WTC11 (cell line): ENCODE data around the gene USP10. TPM values are rescaled to one million over a fixed set of nuclear protein-coding genes. Genes with fewer than 3 reads are reported as not detected.

Experiments
- ATAC-seq: fragments of 200-7000 bp; cut with Tn5 transposase; 2 replicates; pipeline ENCODE4 v1.10.0; 2021; ENCODE audit warnings: mild to moderate bottlenecking, moderate library complexity
- CTCF ChIA-PET: fragments of 300-600 bp; sonication (Branson Sonifier 250); formaldehyde crosslinking; loops from one replicate; lab custom pipeline; 2021; ENCODE audit warnings: antibody characterized with exemption; lab: Charles Lee
- POLR2A ChIA-PET: fragments of 350-600 bp; sonication (Branson Sonifier 250); formaldehyde crosslinking; loops from one replicate; lab custom pipeline; 2021; ENCODE audit warnings: antibody characterized with exemption; lab: Charles Lee
- DNase-seq: peaks from one replicate; pipeline ENCODE4 v3.0.0; 2021; ENCODE audit warnings: low spot score
- H3K27ac Mint-ChIP-seq: 2 replicates; pipeline ENCODE4 v1.8.0; 2021; ENCODE audit warnings: mixed read lengths
- H3K27me3 Mint-ChIP-seq: 2 replicates; pipeline ENCODE4 v1.8.0; 2021; ENCODE audit warnings: low read depth, mild to moderate bottlenecking, moderate library complexity, mixed read lengths
- H3K36me3 Mint-ChIP-seq: 2 replicates; pipeline ENCODE4 v1.8.0; 2021; ENCODE audit warnings: mixed read lengths
- H3K4me1 Mint-ChIP-seq: 2 replicates; pipeline ENCODE4 v1.8.0; 2022; ENCODE audit warnings: mixed read lengths
- H3K4me3 Mint-ChIP-seq: 2 replicates; pipeline ENCODE4 v1.8.0; 2021; ENCODE audit warnings: mild to moderate bottlenecking, moderate library complexity, mixed read lengths
- H3K9me3 Mint-ChIP-seq: 2 replicates; pipeline ENCODE4 v1.8.0; 2021; ENCODE audit warnings: mixed read lengths
- ATF1 ChIP-seq: sonication (generic); formaldehyde crosslinking; IDR thresholded peaks from 2 replicates; pipeline ENCODE4 v1.8.1; 2023; ENCODE audit warnings: mild to moderate bottlenecking, moderate library complexity, missing genetic modification reagents
- CTCF ChIP-seq: fragments of 200-600 bp; IDR thresholded peaks from 2 replicates; pipeline ENCODE4 v1.8.0; 2022; ENCODE audit warnings: antibody characterized with exemption
- EMX1 ChIP-seq: fragments of 250-450 bp; sonication (Bioruptor Pico); IDR thresholded peaks from 2 replicates; pipeline ENCODE4 v1.8.0; 2021; ENCODE audit warnings: mild to moderate bottlenecking
- ETV6 ChIP-seq: sonication (generic); formaldehyde crosslinking; IDR thresholded peaks from 2 replicates; pipeline ENCODE4 v1.8.1; 2022; ENCODE audit warnings: mild to moderate bottlenecking, missing genetic modification reagents
- KAT7 ChIP-seq: sonication (generic); formaldehyde crosslinking; IDR thresholded peaks from 2 replicates; pipeline ENCODE4 v1.8.1; 2023; ENCODE audit warnings: missing genetic modification reagents, mild to moderate bottlenecking, borderline replicate concordance
- NFATC4 ChIP-seq: fragments of 250-450 bp; sonication (Bioruptor Pico); IDR thresholded peaks from 2 replicates; pipeline ENCODE4 v1.9.0; 2021; ENCODE audit warnings: mild to moderate bottlenecking
- NFYB ChIP-seq: sonication (generic); formaldehyde crosslinking; conservative IDR thresholded peaks from 2 replicates; pipeline ENCODE4 v1.8.0; 2022; ENCODE audit warnings: low read depth, missing genetic modification reagents
- NR3C1 ChIP-seq: sonication (generic); formaldehyde crosslinking; conservative IDR thresholded peaks from 2 replicates; pipeline ENCODE4 v1.8.1; 2023; ENCODE audit warnings: low read depth, mild to moderate bottlenecking, missing genetic modification reagents
- PRDM15 ChIP-seq: sonication (generic); formaldehyde crosslinking; IDR thresholded peaks from 2 replicates; pipeline ENCODE4 v1.8.0; 2022; ENCODE audit warnings: missing genetic modification reagents
- RELA ChIP-seq: sonication (generic); formaldehyde crosslinking; IDR thresholded peaks from 2 replicates; pipeline ENCODE4 v1.8.1; 2022; ENCODE audit warnings: missing genetic modification reagents, mild to moderate bottlenecking, borderline replicate concordance
- SP1 ChIP-seq: sonication (generic); formaldehyde crosslinking; conservative IDR thresholded peaks from 2 replicates; pipeline ENCODE4 v1.8.1; 2022; ENCODE audit warnings: missing genetic modification reagents
- STAT6 ChIP-seq: sonication (generic); formaldehyde crosslinking; conservative IDR thresholded peaks from 2 replicates; pipeline ENCODE4 v1.8.1; 2023; ENCODE audit warnings: mild to moderate bottlenecking, low read depth, missing genetic modification reagents, moderate library complexity
- TCF7 ChIP-seq: sonication (generic); formaldehyde crosslinking; IDR thresholded peaks from 2 replicates; pipeline ENCODE4 v1.8.0; 2022; ENCODE audit warnings: mild to moderate bottlenecking, low read depth, missing genetic modification reagents, moderate library complexity
- TEAD1 ChIP-seq: sonication (generic); formaldehyde crosslinking; IDR thresholded peaks from 2 replicates; pipeline ENCODE4 v1.8.0; 2022; ENCODE audit warnings: mild to moderate bottlenecking, missing genetic modification reagents
- ZNF317 ChIP-seq: sonication (generic); formaldehyde crosslinking; IDR thresholded peaks from 2 replicates; pipeline ENCODE4 v1.8.1; 2023; ENCODE audit warnings: low read depth, mild to moderate bottlenecking, moderate library complexity, missing genetic modification reagents, borderline replicate concordance
- ZNF416 ChIP-seq: fragments of 250-450 bp; sonication (Bioruptor Pico); IDR thresholded peaks from 2 replicates; pipeline ENCODE4 v1.9.0; 2021; ENCODE audit warnings: mild to moderate bottlenecking, inconsistent platforms
- total RNA-seq: library from RNA; stranded (reverse); gene quantifications from 3 replicates; pipeline ENCODE4 v1.2.3, GENCODE V29; 2021
- TF ChIP-seq, protein P1 (sequence below): sonication (generic); formaldehyde crosslinking; IDR thresholded peaks from 2 replicates; pipeline ENCODE4 v1.8.0; 2023; ENCODE audit warnings: mild to moderate bottlenecking, missing genetic modification reagents
- TF ChIP-seq, protein P2 (sequence below): fragments of 250-450 bp; sonication (Bioruptor Pico); IDR thresholded peaks from 2 replicates; pipeline ENCODE4 v1.9.0; 2021; ENCODE audit warnings: mild to moderate bottlenecking
- TF ChIP-seq, protein P3 (sequence below): sonication (generic); formaldehyde crosslinking; IDR thresholded peaks from 2 replicates; pipeline ENCODE4 v1.8.1; 2023; ENCODE audit warnings: mild to moderate bottlenecking, missing genetic modification reagents, moderate library complexity

USP10 gene
- total RNA-seq, 1 experiment from 2014 or later: 138 TPM

GRCh38 chr16:84717484-84717883 lies 17.7 kb downstream of the USP10 start:
- Mint-ChIP-seq H3K4me1 (peaks cover 68% of the 10 kb centered on the region), H3K36me3 (peaks cover 14% of the 10 kb centered on the region), H3K27me3 (no peaks in the 10 kb centered on the region), H3K27ac (peak overlapping the region; percentile 22), H3K4me3 (no peak overlapping the region), H3K9me3 (no peaks in the 10 kb centered on the region)
- DNase-seq: no peak
- CTCF ChIA-PET: interaction anchor here (1.2 to 10.2 kb wide), 3 partner anchors 9 to 45 kb away, joined by 6 to 78 read pairs (median 42); no protein-coding TSS in a partner anchor
- ATAC-seq: no peak
- no peak for TF ChIP-seq STAT6 (CRISPR knock-in tag)
- TF ChIP-seq, protein P1, sequence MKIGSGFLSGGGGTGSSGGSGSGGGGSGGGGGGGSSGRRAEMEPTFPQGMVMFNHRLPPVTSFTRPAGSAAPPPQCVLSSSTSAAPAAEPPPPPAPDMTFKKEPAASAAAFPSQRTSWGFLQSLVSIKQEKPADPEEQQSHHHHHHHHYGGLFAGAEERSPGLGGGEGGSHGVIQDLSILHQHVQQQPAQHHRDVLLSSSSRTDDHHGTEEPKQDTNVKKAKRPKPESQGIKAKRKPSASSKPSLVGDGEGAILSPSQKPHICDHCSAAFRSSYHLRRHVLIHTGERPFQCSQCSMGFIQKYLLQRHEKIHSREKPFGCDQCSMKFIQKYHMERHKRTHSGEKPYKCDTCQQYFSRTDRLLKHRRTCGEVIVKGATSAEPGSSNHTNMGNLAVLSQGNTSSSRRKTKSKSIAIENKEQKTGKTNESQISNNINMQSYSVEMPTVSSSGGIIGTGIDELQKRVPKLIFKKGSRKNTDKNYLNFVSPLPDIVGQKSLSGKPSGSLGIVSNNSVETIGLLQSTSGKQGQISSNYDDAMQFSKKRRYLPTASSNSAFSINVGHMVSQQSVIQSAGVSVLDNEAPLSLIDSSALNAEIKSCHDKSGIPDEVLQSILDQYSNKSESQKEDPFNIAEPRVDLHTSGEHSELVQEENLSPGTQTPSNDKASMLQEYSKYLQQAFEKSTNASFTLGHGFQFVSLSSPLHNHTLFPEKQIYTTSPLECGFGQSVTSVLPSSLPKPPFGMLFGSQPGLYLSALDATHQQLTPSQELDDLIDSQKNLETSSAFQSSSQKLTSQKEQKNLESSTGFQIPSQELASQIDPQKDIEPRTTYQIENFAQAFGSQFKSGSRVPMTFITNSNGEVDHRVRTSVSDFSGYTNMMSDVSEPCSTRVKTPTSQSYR: no peak
- TF ChIP-seq CTCF: no peak
- no peak for TF ChIP-seq TCF7 (CRISPR knock-in tag)
- no peak for TF ChIP-seq ZNF416 (CRISPR knock-in tag)
- no peak for TF ChIP-seq RELA
- TF ChIP-seq, protein P2, sequence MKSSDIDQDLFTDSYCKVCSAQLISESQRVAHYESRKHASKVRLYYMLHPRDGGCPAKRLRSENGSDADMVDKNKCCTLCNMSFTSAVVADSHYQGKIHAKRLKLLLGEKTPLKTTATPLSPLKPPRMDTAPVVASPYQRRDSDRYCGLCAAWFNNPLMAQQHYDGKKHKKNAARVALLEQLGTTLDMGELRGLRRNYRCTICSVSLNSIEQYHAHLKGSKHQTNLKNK (CRISPR knock-in tag): no peak
- POLR2A ChIA-PET: no interaction called here

DNA sequence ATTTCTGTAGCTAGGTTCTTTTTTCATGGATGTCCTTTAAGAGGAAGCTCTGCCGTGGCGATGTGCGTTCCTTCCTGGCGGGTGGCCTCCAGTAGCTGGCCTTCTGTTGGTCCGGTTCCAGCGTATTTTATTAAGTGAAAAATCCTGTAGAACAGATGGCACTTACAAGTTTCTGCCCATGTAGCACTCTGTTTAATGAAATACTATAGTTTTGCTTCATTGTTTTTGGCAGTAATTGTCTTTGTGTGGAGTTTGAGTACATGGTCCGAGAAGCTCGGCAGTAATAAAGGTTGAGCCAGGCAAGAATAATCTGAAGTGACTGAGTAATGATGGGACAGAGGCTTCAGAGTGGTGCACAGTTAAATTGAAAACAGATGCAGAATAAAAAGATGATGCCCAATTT lies 20.4 kb downstream of the USP10 start:
- H3K27ac Mint-ChIP-seq: 0 out of 2 replicates have a peak overlapping the region, but pooled peaks have one; percentile 50
- TF ChIP-seq KAT7 (CRISPR knock-in tag): no peak
- no peak for TF ChIP-seq EMX1 (CRISPR knock-in tag)
- no peak for TF ChIP-seq ETV6 (CRISPR knock-in tag)
- TF ChIP-seq NFATC4 (CRISPR knock-in tag): no peak
- TF ChIP-seq NFYB (CRISPR knock-in tag): no peak
- no peak for TF ChIP-seq STAT6 (CRISPR knock-in tag)
- TF ChIP-seq, protein P3, sequence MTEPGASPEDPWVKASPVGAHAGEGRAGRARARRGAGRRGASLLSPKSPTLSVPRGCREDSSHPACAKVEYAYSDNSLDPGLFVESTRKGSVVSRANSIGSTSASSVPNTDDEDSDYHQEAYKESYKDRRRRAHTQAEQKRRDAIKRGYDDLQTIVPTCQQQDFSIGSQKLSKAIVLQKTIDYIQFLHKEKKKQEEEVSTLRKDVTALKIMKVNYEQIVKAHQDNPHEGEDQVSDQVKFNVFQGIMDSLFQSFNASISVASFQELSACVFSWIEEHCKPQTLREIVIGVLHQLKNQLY: no peak
- TF ChIP-seq, protein P2 (CRISPR knock-in tag): no peak
- TF ChIP-seq ZNF317 (CRISPR knock-in tag): no peak
- no peak for TF ChIP-seq ATF1 (CRISPR knock-in tag)
- TF ChIP-seq SP1 (CRISPR knock-in tag): no peak
- no peak for TF ChIP-seq PRDM15 (CRISPR knock-in tag)
- no peak for TF ChIP-seq NR3C1 (CRISPR knock-in tag)
- TF ChIP-seq TEAD1 (CRISPR knock-in tag): no peak
- no peak for TF ChIP-seq ZNF416 (CRISPR knock-in tag)

More for the DNA sequence above, 20.4 kb downstream of the USP10 start:
- Mint-ChIP-seq H3K4me1 (peaks cover 69% of the 10 kb centered on the region), H3K36me3 (peaks cover 14% of the 10 kb centered on the region), H3K27me3 (no peaks in the 10 kb centered on the region), H3K9me3 (no peaks in the 10 kb centered on the region), H3K4me3 (no peak overlapping the region)
- ChIA-PET CTCF (interaction anchor here (1.2 to 2.0 kb wide), 3 partner anchors 18 to 121 kb away, joined by 4 to 14 read pairs (median 6); no protein-coding TSS in a partner anchor), POLR2A (no interaction called here)
- ATAC-seq: no peak
- no peak for DNase-seq
